GM18502 (cell line): ENCODE results near the gene ANKRD55.
"Not testable (repeated sequence)": the region's sequence is repeated elsewhere in the genome, so short reads cannot be mapped to it uniquely, and the experiment has no call there.

Experiments used
- ATAC-seq: cut with Tn5 transposase; IDR thresholded peaks from one replicate; pipeline ENCODE4 v1.9.1; 2021; ENCODE audit warnings: mild to moderate bottlenecking; ENCODE audit not compliant: unreplicated experiment, poor library complexity

The ANKRD55 gene

DNA sequence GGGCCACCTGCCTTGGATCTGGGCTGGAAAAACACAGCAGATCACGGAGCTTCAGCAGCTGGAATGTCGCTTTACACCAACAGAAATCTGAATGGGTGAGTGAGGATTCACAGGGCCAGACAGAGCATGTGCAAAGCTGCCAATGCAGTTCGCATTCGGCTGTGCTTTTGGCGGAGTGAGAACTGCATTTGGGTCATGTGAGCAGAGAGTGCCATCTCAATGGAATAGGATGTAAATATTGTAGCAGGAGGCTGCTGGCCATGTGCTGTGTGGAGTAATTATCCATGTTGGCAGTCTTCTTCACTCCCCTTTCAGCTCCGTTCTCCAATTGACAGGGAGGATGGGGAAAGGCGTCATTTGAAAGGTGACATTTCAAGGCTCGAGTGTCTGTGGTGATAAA, at the start of gene ANKRD55:
TSS of gene ANKRD55 (minus strand) at position 101 of the 400 bp plus-strand sequence. CDS start 417 bp downstream, outside the sequence.
- no peak for ATAC-seq

DNA sequence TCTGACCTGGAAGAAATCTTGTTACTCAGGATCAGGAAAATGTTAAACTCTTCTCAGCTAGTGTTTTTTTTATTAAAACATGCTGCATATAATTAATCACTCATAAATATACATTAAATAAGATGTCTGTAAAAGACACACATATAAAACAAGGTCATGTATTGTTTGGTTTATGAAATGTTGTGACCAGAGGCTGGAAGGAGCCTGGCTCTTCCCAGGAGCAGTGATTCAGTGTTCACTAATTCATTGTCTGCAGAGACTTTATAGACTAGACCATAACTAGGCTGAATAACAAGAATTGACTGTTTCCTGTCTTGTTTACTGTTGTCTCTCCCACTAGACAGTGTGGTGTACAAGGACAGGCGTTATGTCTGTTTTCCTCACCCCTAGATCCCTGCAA, 49.1 kb upstream of the ANKRD55 start:
- no peak for ATAC-seq

- ATAC-seq = no peak
Observed at GRCh38 chr5:56281489-56282165, 48.5 kb upstream of the ANKRD55 start.

DNA sequence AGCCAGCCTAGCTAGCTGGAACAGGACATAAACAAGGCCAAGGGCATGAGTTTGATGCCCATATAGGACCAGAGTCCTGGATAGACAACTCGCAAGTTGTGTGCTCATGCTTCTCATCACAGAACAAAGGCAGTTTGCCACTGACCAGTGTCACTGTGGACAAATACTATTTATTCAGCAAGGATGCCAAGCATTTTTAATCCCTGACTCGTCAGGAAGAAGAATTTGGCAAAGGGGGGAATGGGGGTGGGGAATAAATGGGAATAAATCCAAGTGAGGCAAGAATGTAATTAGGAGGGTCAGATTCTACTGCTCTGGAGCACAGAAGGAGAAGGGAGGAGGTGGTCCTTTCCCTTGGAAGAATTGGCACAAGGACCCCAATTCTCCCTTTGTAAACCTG, 46.8 kb upstream of the ANKRD55 start:
- no peak for ATAC-seq

DNA sequence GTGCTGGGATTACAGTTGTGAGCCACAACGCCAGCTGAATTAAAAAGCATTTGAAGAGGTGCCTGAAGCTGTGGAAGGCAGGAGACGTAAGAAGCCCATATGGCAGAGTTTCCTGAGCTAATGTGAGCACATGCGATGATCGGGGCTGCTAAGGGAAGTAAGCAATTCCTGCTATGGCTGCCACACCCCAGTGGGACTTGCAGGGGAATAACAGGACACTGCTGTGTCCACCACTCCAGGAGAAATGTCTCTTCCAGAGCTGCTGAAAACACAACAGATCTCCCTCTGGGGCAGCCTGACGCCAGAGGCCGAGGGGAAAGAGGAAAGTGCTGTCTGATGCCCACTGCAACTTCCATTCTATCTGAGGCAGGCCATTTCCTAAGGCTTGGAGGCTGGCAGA, 46.2 kb upstream of the ANKRD55 start:
- ATAC-seq = no peak

- ATAC-seq = no peak
Observed at GRCh38 chr5:56278335-56278753, 45.2 kb upstream of the ANKRD55 start.

DNA sequence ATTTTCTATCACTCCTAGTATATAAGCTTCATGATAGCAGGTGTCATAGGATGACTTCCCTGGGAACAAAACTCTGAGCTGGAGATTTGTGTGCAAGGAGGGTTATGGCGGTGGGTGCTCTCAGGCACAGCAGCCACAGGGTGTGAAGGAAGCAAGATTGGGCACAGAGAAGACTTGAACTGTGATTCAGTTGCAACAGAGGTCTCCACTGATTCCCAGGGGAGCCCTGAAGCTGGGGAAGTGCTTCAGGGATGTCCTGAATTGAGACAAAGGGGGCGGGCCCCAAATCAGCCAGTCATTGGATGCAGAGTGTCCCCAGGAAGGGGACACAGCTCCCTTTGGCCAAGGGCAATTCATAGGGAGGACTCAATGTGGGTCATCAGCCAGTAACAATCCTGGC, 44.4 kb upstream of the ANKRD55 start:
- no peak for ATAC-seq

GRCh38 chr5:56273376-56273955, 40.3 kb upstream of the ANKRD55 start:
- no peak for ATAC-seq

- no peak for ATAC-seq
Observed at GRCh38 chr5:56272765-56273164, 39.6 kb upstream of the ANKRD55 start.

GRCh38 chr5:56270568-56271392, 37.6 kb upstream of the ANKRD55 start:
- peak; percentile 85 for ATAC-seq

DNA sequence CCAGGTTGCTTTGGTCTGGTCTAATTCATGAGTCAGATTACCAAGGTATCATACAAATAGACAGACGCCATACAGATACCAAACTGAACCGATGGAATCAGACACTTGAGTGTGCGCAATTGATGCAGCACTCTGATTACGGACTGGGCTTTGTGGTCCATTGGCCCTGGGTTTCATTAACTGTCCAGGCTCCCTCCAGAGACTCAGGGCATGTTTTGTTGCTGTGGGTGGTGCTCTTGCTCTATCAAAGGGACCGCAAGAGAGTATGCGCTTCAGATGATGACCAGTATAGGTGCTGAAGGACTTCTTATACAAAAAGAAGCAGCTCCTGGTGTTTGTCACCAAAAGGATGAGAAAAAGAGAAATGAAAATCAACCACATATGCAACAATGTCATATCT, 36.9 kb upstream of the ANKRD55 start:
- peak; percentile 31 for ATAC-seq

GRCh38 chr5:56269216-56269927, 36.2 kb upstream of the ANKRD55 start:
- ATAC-seq = no peak

- not testable (repeated sequence) for ATAC-seq
Observed at GRCh38 chr5:56268707-56269106, 35.6 kb upstream of the ANKRD55 start.

- ATAC-seq = no peak
Observed at GRCh38 chr5:56267856-56268255, 34.7 kb upstream of the ANKRD55 start.

- ATAC-seq = no peak
Observed at GRCh38 chr5:56264417-56265025, 31.4 kb upstream of the ANKRD55 start.

DNA sequence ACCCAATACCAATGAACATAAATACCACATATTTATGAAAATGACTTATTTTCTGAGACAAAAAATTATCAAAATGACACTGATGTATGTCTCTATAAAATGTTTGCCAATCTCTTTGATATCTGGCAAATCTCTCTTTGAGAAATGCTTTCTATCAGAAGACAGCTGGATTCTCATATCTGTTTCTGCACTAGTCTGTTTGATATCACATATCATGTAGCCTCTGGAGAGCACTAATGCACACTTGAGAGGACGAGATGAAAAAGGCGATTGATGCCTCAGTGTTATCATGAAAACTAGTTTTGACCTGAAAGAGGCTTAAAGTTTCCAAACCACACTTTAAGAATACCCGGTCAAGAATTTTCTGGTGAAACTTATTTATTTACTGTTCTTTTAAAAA, 29.1 kb upstream of the ANKRD55 start:
- ATAC-seq = no peak

GRCh38 chr5:56259002-56259511, 25.9 kb upstream of the ANKRD55 start:
- ATAC-seq = peak; percentile 81

DNA sequence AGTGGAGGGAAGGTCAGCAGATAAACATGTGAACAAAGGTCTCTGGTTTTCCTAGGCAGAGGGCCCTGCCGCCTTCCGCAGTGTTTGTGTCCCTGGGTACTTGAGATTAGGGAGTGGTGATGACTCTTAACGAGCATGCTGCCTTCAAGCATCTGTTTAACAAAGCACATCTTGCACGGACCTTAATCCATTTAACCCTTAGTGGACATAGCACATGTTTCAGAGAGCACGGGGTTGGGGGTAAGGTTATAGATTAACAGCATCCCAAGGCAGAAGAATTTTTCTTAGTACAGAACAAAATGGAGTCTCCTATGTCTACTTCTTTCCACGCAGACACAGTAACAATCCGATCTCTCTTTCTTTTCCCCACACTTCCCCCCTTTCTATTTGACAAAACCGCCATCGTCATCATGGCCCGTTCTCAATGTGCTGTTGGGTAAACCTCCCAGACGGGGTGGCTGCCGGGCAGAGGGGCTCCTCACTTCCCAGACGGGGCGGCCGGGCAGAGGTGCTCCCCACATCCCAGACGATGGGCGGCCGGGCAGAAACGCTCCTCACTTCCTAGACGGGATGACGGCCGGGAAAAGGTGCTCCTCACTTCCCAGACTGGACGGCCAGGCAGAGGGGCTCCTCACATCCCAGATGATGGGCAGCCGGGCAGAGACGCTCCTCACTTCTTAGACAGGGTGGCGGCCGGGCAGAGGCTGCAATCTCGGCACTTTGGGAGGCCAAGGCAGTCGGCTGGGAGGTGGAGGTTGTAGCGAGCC, 24.8 kb upstream of the ANKRD55 start:
- not testable (repeated sequence) for ATAC-seq

- ATAC-seq = no peak
Observed at GRCh38 chr5:56257010-56257409, 23.9 kb upstream of the ANKRD55 start.
